GM12872 (cell line): ENCODE data around the gene BLOC1S4.

Source experiments
- TF ChIP-seq, protein P1 (sequence below): IDR thresholded peaks from 3 replicates; pipeline ENCODE4 v1.5.1; 2011; ENCODE audit warnings: low read depth, mild to moderate bottlenecking, low read length, moderate library complexity; ENCODE audit not compliant: insufficient read depth

The BLOC1S4 gene

GRCh38 chr4:6676722-6677558, 39.0 kb upstream of the BLOC1S4 start:
- TF ChIP-seq, protein P1, sequence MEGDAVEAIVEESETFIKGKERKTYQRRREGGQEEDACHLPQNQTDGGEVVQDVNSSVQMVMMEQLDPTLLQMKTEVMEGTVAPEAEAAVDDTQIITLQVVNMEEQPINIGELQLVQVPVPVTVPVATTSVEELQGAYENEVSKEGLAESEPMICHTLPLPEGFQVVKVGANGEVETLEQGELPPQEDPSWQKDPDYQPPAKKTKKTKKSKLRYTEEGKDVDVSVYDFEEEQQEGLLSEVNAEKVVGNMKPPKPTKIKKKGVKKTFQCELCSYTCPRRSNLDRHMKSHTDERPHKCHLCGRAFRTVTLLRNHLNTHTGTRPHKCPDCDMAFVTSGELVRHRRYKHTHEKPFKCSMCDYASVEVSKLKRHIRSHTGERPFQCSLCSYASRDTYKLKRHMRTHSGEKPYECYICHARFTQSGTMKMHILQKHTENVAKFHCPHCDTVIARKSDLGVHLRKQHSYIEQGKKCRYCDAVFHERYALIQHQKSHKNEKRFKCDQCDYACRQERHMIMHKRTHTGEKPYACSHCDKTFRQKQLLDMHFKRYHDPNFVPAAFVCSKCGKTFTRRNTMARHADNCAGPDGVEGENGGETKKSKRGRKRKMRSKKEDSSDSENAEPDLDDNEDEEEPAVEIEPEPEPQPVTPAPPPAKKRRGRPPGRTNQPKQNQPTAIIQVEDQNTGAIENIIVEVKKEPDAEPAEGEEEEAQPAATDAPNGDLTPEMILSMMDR = no peak

DNA sequence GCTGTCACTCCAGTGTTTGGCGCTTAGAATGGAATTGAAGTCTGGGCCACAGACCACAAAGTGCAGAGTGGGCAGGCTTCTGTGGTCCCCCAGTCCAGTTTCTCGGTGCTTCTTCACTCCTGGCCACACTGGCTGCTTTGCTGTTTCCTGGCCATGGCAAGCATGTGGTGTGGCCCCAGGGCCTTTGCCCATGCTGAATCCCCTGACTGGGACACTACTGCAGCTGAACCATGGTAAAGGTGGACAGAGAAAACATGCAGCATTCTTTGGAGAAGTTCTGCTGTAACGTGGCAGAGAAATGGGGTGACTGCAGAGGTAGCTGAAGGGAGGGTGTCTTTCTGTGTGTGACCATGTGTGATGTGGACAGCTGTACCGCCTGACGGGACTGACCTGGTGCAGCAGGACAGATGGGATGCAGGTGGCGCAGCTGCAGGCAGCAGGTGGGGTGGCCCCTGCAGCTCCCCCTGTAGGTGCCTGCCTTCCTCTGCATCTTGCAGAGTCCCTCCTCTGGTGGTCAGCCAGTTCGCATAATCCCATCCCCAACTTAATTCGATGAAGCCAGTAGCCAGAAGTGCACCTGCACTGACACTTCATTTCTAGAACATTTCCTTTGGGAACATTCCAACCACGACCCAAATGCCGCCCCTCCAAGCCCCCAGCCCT, 35.5 kb upstream of the BLOC1S4 start:
- TF ChIP-seq, protein P1 = peak; percentile 61

DNA sequence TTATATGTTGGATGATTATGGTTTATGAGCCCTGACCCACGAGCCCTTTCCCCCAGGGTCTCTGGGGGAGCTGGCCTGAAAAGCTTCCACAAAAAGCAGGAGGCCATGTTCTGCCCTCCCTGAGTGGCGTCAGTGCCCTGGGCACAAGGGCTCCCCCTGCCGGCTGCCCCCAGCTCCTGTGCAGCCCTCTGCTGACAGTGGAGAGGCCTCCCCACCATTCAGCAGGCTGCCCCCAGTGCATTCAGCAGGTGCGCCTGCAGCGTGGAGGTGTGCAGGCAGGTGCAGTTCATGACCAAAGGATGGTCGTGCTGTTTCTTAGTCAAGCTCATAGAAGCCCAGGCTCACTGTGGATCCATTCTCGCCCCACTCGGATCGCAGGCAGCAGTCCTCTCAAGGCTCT, 34.8 kb upstream of the BLOC1S4 start:
- TF ChIP-seq, protein P1 = no peak

GRCh38 chr4:6682862-6683590, 32.9 kb upstream of the BLOC1S4 start:
- TF ChIP-seq, protein P1 = no peak

DNA sequence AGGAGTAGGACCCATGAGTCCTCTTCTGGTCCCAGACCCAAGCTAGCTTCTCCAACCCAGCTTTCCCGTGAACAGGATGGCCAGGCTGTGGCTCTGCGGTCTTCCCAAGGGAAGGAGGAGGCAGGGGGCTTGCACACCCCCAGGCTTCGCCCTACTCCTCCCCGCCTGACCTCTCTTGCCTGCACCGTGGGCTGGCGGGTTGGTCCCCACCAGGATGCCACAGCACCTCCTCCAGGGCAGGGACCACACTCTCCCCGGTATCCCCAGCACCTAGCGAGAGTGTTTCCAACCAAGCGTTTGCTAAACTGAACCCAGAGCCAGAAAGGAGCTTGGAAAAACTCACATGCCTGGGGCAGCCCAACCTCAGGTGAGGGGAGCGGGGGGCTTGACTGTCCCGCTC, 31.3 kb upstream of the BLOC1S4 start:
- TF ChIP-seq, protein P1 = no peak

DNA sequence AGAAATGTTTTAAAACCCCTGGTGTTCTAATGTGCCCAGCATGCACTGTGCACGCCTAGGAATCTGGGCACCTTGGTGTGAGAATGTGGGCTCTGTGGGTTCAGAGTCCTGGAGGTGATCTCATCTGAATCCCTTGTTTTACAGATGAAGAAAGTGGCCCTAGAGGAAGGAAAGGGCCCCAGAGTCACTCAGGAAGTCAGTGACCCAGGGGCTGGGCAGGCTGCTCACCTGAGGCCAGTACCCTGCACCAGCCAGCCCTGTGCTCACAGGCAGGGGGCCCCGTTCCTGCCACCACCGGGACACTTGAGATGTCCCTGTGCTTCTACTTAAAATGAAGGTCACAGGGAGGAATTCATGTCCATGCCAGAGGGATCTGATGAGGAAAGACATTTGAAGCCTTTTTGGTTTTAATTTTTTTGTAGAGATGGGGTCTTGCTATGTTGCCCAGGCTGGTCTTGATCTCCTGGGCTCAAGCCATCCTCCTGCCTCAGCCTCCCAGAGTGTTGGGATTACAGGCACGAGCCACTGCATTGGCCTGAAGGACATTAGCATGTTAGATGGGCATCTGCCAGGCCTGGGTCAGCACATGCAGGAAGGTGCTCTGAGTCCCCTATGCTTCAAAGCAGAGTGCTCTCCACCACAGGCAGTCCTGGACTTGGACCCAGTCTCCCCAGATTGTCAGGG, 29.7 kb upstream of the BLOC1S4 start:
- TF ChIP-seq, protein P1 = no peak
